HepG2 (cell line): ENCODE data around the gene DIRAS3. TPM values are rescaled to one million over a fixed set of nuclear protein-coding genes. Genes with fewer than 3 reads are reported as not detected.

Source experiments
- EZH2 ChIP-seq: conservative IDR thresholded peaks from 2 replicates; pipeline ENCODE4 v1.6.1; 2012; ENCODE audit warnings: mild to moderate bottlenecking, low read depth, low read length, moderate library complexity
- HOXA5 ChIP-seq: sonication (generic); formaldehyde crosslinking; IDR thresholded peaks from 2 replicates; pipeline ENCODE4 v1.4.0; 2020; ENCODE audit warnings: missing genetic modification reagents
- MYPOP ChIP-seq: sonication (generic); formaldehyde crosslinking; IDR thresholded peaks from 2 replicates; pipeline ENCODE4 v1.8.1; 2023; ENCODE audit warnings: mild to moderate bottlenecking, moderate library complexity, missing genetic modification reagents
- PAXIP1 ChIP-seq: sonication (generic); formaldehyde crosslinking; conservative IDR thresholded peaks from 2 replicates; pipeline ENCODE4 v1.4.0; 2020; ENCODE audit warnings: mild to moderate bottlenecking, missing genetic modification reagents, moderate library complexity
- RFXANK ChIP-seq: IDR thresholded peaks from 2 replicates; pipeline ENCODE4 v1.6.1; 2016
- TFDP2 ChIP-seq: sonication (generic); formaldehyde crosslinking; IDR thresholded peaks from 2 replicates; pipeline ENCODE4 v1.4.0; 2020; ENCODE audit warnings: missing genetic modification reagents
- ZNF563 ChIP-seq: sonication (generic); formaldehyde crosslinking; IDR thresholded peaks from 2 replicates; pipeline ENCODE4 v1.8.0; 2022; ENCODE audit warnings: mild to moderate bottlenecking, moderate library complexity, missing genetic modification reagents
- ZNF605 ChIP-seq: sonication (generic); formaldehyde crosslinking; IDR thresholded peaks from 2 replicates; pipeline ENCODE4 v1.8.0; 2022; ENCODE audit warnings: mild to moderate bottlenecking, missing genetic modification reagents
- ZNF674 ChIP-seq: sonication (generic); formaldehyde crosslinking; IDR thresholded peaks from 2 replicates; pipeline ENCODE4 v1.5.0; 2020; ENCODE audit warnings: low read depth, mild to moderate bottlenecking, missing genetic modification reagents
- ZNF740 ChIP-seq: sonication (generic); formaldehyde crosslinking; IDR thresholded peaks from 2 replicates; pipeline ENCODE4 v1.4.0; 2020; ENCODE audit warnings: missing genetic modification reagents
- ZNF766 ChIP-seq: sonication (generic); formaldehyde crosslinking; IDR thresholded peaks from 2 replicates; pipeline ENCODE4 v1.5.0; 2020; ENCODE audit warnings: missing genetic modification reagents, borderline replicate concordance
- ZNF788 ChIP-seq: sonication (generic); formaldehyde crosslinking; IDR thresholded peaks from 2 replicates; pipeline ENCODE4 v1.5.0; 2020; ENCODE audit warnings: mild to moderate bottlenecking, missing genetic modification reagents, borderline replicate concordance
- polyA plus RNA-seq, 8 experiments: library from polyadenylated mRNA; depleted of rRNA in 3 of 8; stranded (reverse) in 7 of 8; unstranded in 1 of 8; fragments of >200 nt; fragmentation: Illumina TruSeq in 4 of 8; extraction: Trizol in 4 of 8; gene quantifications; 2 replicates each; pipeline versions ENCODE4 v1.2.1 to v1.2.3, GENCODE V29; 2011 to 2016; ENCODE audit warnings: low read depth in 4 of 8, missing spikeins in 1 of 8, mixed read lengths in 1 of 8; ENCODE audit not compliant: insufficient read depth in 1 of 8
- total RNA-seq, 5 experiments: library from RNA; depleted of rRNA; stranded (reverse); fragments of >200 nt; fragmentation: Illumina TruSeq; extraction: Trizol; gene quantifications; 2 replicates each; pipeline ENCODE4 v1.2.3, GENCODE V29; 2016; ENCODE audit warnings: low read depth in 1 of 5

DIRAS3 gene
- total and polyA plus RNA-seq, 2 of the 13 experiments (the other 11 are each of a cell fraction or from before 2014, with no cell fraction given): not detected

- TF ChIP-seq TFDP2 (CRISPR knock-in tag) (no peak), RFXANK (CRISPR knock-in tag) (no peak), ZNF563 (CRISPR knock-in tag) (no peak), ZNF674 (CRISPR knock-in tag) (no peak), HOXA5 (no peak), ZNF788 (CRISPR knock-in tag) (no peak), PAXIP1 (no peak), ZNF766 (no peak), ZNF605 (CRISPR knock-in tag) (no peak), ZNF740 (CRISPR knock-in tag) (no peak), MYPOP (CRISPR knock-in tag) (no peak), EZH2 (no peak)
These were observed 37.1 kb downstream of the DIRAS3 start (continued) for GRCh38 chr1:68013351-68013750.
